ENCODE results near the gene RNASEH1.

The RNASEH1 gene

DNA sequence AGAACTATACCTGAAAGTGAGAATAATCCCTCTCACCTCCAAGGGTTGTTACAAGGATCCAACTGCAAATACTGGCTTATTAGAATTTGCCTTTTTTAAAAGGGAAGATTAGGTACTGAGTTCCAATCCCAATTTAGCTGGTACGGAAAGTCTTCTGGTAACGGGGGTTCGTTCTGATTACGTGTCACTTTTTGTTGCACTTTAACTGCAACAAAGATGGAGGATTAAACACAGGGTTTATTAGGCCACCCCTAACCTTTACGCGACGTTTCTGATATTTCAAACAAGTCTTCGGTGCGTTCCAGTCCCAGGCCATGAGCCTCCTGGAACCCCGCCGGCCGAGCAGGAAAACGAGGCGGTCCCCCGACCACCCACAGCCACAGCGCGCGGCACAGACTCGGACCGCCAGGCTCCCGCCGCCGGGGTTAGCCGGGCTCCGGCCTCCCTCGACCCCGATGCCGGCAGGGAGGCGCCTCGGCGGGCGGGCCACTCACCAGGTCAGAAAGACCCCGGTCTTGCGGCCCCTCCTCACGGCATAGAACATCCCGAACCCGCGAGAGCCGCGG lies 411 bp downstream of the RNASEH1 start:
- peaks cover 13 to 39% (median 22%) of the 10 kb centered on the region in 5 donors for H3K36me3 ChIP-seq (ENCODE audit: control insufficient read depth in 5 of 5, insufficient read depth in 5 of 5, low read length in 5 of 5)
- peak overlapping the region; percentile 77 to 91 (median 89) for H3K4me3 ChIP-seq (ENCODE audit: low read depth in 1 of 5, low read length in 5 of 5)
- H3K9ac ChIP-seq (ENCODE audit: low read length in 5 of 5), result peak overlapping the region; percentile 95 to 99 (median 98)
- H3K27ac ChIP-seq (ENCODE audit: low read depth, low read length), result peak overlapping the region; percentile 89
- H3K9me3 ChIP-seq (ENCODE audit: control insufficient read depth in 5 of 5, low read length in 5 of 5), result no peaks in the 10 kb centered on the region
- H3K27me3 ChIP-seq (ENCODE audit: control insufficient read depth in 5 of 5, insufficient read depth in 4 of 5, low read length in 5 of 5), result no peaks in the 10 kb centered on the region
- peaks cover 6 to 19% (median 17%) of the 10 kb centered on the region in 5 donors for H3K4me1 ChIP-seq (ENCODE audit: control insufficient read depth in 5 of 5, insufficient read depth in 5 of 5, low read length in 5 of 5)

DNA sequence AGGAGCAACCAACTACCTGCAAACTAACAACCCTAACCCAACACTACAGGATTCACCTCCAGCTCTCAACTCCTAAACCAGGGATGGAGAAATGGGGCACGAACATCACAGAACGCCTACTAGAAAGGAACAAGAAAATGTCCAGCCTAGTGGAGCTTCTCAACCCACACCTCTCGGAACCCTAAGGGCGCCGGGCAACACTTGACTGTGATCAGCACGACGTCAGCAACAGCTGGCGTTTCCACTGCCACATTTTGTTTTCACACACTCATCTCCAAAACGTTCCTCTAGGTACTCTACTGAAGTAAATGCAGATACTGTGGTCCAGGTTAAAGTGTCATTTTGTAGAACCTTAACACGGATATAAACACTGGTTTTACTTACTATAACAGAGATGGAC lies 4.2 kb downstream of the RNASEH1 start:
- Histone ChIP-seq H3K9ac (ENCODE audit: low read length in 5 of 5) (no peak overlapping the region), H3K27ac (ENCODE audit: low read depth, low read length) (no peak overlapping the region), H3K4me3 (ENCODE audit: low read depth in 1 of 5, low read length in 5 of 5) (no peak overlapping the region), H3K4me1 (ENCODE audit: control insufficient read depth in 5 of 5, insufficient read depth in 5 of 5, low read length in 5 of 5) (peaks cover 6 to 15% (median 14%) of the 10 kb centered on the region in 5 donors), H3K9me3 (ENCODE audit: control insufficient read depth in 5 of 5, low read length in 5 of 5) (no peaks in the 10 kb centered on the region), H3K36me3 (ENCODE audit: control insufficient read depth in 5 of 5, insufficient read depth in 5 of 5, low read length in 5 of 5) (peaks cover 26 to 74% (median 53%) of the 10 kb centered on the region in 5 donors), H3K27me3 (ENCODE audit: control insufficient read depth in 5 of 5, insufficient read depth in 4 of 5, low read length in 5 of 5) (no peaks in the 10 kb centered on the region)

DNA sequence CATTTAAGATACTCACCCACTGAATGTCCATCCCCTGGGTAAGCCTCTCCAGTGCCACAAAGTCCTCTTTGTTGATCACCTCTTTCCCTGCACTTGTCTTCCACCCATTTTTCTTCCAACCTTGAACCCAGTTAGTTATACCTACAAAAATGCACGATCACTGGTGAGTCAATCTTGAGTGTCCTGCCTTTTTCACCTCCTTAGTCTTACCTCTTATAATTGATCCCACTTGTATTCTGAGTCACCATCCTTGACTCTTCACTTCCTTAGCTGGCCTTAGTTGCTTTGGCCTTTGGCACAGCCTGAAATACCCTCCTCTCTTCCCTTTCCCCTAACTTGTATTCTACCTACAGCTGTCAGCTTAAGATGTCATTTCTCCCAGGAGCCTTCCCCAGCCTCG lies 10.2 kb downstream of the RNASEH1 start:
- no peaks in the 10 kb centered on the region for H3K9me3 ChIP-seq (ENCODE audit: control insufficient read depth in 5 of 5, low read length in 5 of 5)
- no peaks in the 10 kb centered on the region for H3K4me1 ChIP-seq (ENCODE audit: control insufficient read depth in 5 of 5, insufficient read depth in 5 of 5, low read length in 5 of 5)
- H3K27ac ChIP-seq (ENCODE audit: low read depth, low read length), result no peak overlapping the region
- H3K9ac ChIP-seq (ENCODE audit: low read length in 5 of 5), result no peak overlapping the region
- H3K36me3 ChIP-seq (ENCODE audit: control insufficient read depth in 5 of 5, insufficient read depth in 5 of 5, low read length in 5 of 5), result peaks cover 36 to 97% (median 82%) of the 10 kb centered on the region in 5 donors
- no peak overlapping the region for H3K4me3 ChIP-seq (ENCODE audit: low read depth in 1 of 5, low read length in 5 of 5)
- no peaks in the 10 kb centered on the region for H3K27me3 ChIP-seq (ENCODE audit: control insufficient read depth in 5 of 5, insufficient read depth in 4 of 5, low read length in 5 of 5)

DNA sequence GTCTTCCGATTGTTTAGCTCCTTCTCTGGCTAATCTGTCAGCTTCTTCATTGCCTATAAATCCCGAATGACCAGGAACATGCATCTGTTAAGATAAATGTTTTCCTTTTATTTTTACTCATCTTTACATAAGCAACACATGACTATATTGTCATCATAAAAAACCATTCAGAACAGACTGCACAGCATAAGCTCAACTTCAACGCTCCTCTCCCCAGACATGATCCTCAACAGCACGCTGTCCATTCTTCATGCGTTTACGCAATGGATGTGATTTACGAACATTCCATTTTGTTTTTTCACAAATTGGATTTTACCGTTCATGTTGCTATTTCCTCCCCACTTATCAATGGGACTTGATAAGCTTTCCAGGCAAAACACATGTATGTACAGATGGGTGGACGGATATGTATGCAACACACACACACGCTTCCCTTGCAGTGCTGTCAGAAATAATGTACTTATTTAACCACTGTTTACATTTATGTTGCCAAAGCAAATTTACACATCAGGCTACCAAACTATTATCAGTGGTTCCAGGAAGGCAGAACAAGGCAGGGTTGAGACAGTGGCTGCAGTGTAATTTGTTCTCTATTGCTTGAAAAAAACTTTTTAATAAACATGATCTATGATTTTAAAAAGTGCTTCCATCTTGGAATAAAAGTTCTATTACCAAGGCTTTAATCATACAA lies 12.2 kb downstream of the RNASEH1 start:
- Histone ChIP-seq H3K36me3 (ENCODE audit: control insufficient read depth in 5 of 5, insufficient read depth in 5 of 5, low read length in 5 of 5) (peaks cover 38 to 98% (median 86%) of the 10 kb centered on the region in 5 donors), H3K9me3 (ENCODE audit: control insufficient read depth in 5 of 5, low read length in 5 of 5) (no peaks in the 10 kb centered on the region)

DNA sequence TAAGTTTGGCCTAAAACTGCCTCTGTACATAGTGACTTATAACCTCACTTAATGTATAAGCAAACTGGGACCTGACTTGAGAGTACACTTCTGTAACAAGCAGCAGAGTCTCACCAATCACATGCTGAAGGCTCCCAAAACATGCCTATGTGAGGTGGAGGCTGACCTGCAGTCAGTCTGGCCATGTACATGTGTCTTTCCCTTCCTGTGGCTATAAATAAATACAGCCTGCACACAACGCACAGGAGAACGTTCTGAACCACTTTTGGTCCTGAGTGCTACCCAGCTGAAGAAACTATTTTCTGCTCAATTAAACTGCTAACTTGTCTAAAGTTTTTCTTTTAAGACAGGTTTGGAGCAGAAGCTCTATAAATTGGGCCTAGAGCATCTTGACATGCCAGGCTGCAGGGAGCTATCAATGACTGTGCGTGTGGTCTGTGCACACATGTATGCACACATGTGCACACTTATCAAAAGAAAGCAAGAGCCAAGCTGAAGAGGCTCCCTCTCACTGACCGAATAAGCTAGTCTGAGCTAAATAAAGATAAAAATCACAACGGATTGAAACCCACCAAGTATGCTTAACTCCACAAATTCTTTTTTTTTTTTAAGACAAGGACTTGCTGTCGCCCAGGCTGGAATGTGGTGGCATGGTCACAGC lies 15.0 kb downstream of the RNASEH1 start:
- Histone ChIP-seq H3K4me1 (ENCODE audit: control insufficient read depth in 5 of 5, insufficient read depth in 5 of 5, low read length in 5 of 5) (no peaks in the 10 kb centered on the region), H3K27me3 (ENCODE audit: control insufficient read depth in 5 of 5, insufficient read depth in 4 of 5, low read length in 5 of 5) (no peaks in the 10 kb centered on the region), H3K36me3 (ENCODE audit: control insufficient read depth in 5 of 5, insufficient read depth in 5 of 5, low read length in 5 of 5) (peaks cover 23 to 87% (median 74%) of the 10 kb centered on the region in 5 donors), H3K9ac (ENCODE audit: low read length in 5 of 5) (no peak overlapping the region), H3K27ac (ENCODE audit: low read depth, low read length) (no peak overlapping the region), H3K9me3 (ENCODE audit: control insufficient read depth in 5 of 5, low read length in 5 of 5) (no peaks in the 10 kb centered on the region), H3K4me3 (ENCODE audit: low read depth in 1 of 5, low read length in 5 of 5) (no peak overlapping the region)

More for the DNA sequence above, 12.2 kb downstream of the RNASEH1 start:
- Histone ChIP-seq H3K27ac (ENCODE audit: low read depth, low read length) (no peak overlapping the region), H3K4me3 (ENCODE audit: low read depth in 1 of 5, low read length in 5 of 5) (no peak overlapping the region), H3K27me3 (ENCODE audit: control insufficient read depth in 5 of 5, insufficient read depth in 4 of 5, low read length in 5 of 5) (no peaks in the 10 kb centered on the region), H3K9ac (ENCODE audit: low read length in 5 of 5) (no peak overlapping the region), H3K4me1 (ENCODE audit: control insufficient read depth in 5 of 5, insufficient read depth in 5 of 5, low read length in 5 of 5) (no peaks in the 10 kb centered on the region)

DNA sequence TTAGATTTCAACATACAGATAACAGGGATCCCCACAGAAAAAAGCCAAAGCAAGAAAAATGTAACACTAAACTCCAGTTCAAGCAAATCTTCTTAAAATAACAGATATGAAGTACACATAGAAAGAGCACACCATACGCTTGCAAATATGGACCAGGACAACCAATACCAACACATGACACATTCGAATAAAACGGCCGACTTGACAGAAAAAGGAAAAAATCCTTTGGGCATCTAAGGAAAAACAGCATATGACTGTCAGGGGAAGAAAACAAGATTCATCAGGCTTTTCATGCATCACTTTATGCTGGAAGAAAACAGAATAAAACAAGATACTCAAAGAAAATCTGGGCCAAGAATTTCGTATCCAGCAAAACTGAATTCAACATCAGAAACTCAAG lies 16.0 kb downstream of the RNASEH1 start:
- Histone ChIP-seq H3K4me3 (ENCODE audit: low read depth in 1 of 5, low read length in 5 of 5) (no peak overlapping the region), H3K36me3 (ENCODE audit: control insufficient read depth in 5 of 5, insufficient read depth in 5 of 5, low read length in 5 of 5) (peaks cover 19 to 76% (median 64%) of the 10 kb centered on the region in 5 donors), H3K4me1 (ENCODE audit: control insufficient read depth in 5 of 5, insufficient read depth in 5 of 5, low read length in 5 of 5) (peaks cover 0 to under 1% (median 0%) of the 10 kb centered on the region in 5 donors), H3K9ac (ENCODE audit: low read length in 5 of 5) (no peak overlapping the region), H3K27me3 (ENCODE audit: control insufficient read depth in 5 of 5, insufficient read depth in 4 of 5, low read length in 5 of 5) (no peaks in the 10 kb centered on the region), H3K9me3 (ENCODE audit: control insufficient read depth in 5 of 5, low read length in 5 of 5) (no peaks in the 10 kb centered on the region), H3K27ac (ENCODE audit: low read depth, low read length) (no peak overlapping the region)

DNA sequence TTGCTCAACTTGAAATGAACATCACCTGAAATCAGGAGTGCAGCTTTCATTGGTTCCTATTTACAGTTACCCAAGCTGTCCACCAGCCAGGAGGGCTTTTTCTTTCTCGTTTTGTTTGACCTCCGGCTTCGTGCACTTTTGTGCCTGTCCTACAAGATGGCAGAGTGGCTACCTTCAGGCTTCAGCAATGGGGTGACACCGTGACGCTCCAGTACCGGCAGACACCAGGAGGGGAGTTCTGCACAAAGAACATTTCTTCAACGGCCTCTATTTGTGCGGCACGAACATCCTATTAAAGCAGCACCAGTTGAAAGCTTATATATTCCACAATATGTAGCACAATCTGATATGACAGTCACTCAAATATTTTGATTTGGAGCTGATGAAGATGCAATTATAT lies 18.3 kb downstream of the RNASEH1 start:
- H3K27me3 ChIP-seq (ENCODE audit: control insufficient read depth in 5 of 5, insufficient read depth in 4 of 5, low read length in 5 of 5), result no peaks in the 10 kb centered on the region
- H3K9ac ChIP-seq (ENCODE audit: low read length in 5 of 5), result no peak overlapping the region
- H3K36me3 ChIP-seq (ENCODE audit: control insufficient read depth in 5 of 5, insufficient read depth in 5 of 5, low read length in 5 of 5), result peaks cover 9 to 54% (median 42%) of the 10 kb centered on the region in 5 donors
- H3K4me3 ChIP-seq (ENCODE audit: low read depth in 1 of 5, low read length in 5 of 5), result no peak overlapping the region
- no peak overlapping the region for H3K27ac ChIP-seq (ENCODE audit: low read depth, low read length)
- H3K9me3 ChIP-seq (ENCODE audit: control insufficient read depth in 5 of 5, low read length in 5 of 5), result no peaks in the 10 kb centered on the region
- H3K4me1 ChIP-seq (ENCODE audit: control insufficient read depth in 5 of 5, insufficient read depth in 5 of 5, low read length in 5 of 5), result peaks cover 0 to 18% (median 16%) of the 10 kb centered on the region in 5 donors

DNA sequence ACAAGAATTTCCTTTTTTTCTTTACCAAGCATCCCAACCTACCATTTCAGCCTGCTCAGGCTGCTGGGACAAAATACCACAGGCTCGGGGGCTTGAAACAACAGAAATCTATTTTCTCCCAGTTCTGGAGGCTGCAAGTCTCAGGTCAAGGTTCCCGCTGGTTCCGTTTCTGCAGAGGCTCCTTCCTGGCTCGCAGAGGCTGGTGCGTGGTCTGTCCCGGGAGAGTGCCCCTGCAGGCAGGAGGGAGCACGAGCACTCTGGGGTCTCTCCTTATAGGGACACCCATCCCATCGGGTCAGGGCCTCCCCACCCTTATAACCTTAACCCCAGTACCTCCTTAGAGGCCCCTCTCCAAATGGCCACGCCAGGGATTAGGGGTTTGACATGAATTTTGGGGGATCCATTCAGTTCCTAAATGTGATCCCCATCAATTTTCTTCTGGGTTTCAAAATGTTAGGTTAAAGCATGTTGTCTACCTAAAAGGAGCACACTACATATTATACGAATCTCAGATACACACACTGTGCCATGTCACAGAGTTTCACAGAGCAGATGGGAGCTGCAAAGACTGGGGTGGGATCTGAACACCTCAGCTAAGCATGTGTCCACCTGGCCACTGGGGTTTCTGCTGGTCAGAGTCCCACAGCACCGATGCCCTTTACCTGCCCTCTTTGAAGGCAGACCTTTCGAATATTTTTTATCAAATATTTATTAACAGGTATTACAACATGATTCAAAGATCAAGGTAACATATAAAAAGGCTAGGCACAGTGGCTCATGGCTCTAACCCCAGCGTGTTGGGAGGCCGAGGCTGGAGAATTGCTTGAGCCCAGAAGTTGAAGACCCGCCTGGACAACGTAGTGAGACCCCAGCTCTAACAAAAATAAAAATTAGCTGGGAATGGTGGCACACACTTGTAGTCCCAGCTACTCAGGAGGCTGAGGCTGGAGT lies 21.2 kb downstream of the RNASEH1 start:
- Histone ChIP-seq H3K9ac (ENCODE audit: low read length in 5 of 5) (peak overlapping the region; percentile 66 to 84 (median 78)), H3K36me3 (ENCODE audit: control insufficient read depth in 5 of 5, insufficient read depth in 5 of 5, low read length in 5 of 5) (peaks cover 4 to 39% (median 24%) of the 10 kb centered on the region in 5 donors), H3K27ac (ENCODE audit: low read depth, low read length) (peak overlapping the region; percentile 92), H3K27me3 (ENCODE audit: control insufficient read depth in 5 of 5, insufficient read depth in 4 of 5, low read length in 5 of 5) (no peaks in the 10 kb centered on the region), H3K9me3 (ENCODE audit: control insufficient read depth in 5 of 5, low read length in 5 of 5) (no peaks in the 10 kb centered on the region), H3K4me3 (ENCODE audit: low read depth in 1 of 5, low read length in 5 of 5) (peak overlapping the region; percentile 47 to 74 (median 63)), H3K4me1 (ENCODE audit: control insufficient read depth in 5 of 5, insufficient read depth in 5 of 5, low read length in 5 of 5) (peaks cover 0 to 18% (median 16%) of the 10 kb centered on the region in 5 donors)

DNA sequence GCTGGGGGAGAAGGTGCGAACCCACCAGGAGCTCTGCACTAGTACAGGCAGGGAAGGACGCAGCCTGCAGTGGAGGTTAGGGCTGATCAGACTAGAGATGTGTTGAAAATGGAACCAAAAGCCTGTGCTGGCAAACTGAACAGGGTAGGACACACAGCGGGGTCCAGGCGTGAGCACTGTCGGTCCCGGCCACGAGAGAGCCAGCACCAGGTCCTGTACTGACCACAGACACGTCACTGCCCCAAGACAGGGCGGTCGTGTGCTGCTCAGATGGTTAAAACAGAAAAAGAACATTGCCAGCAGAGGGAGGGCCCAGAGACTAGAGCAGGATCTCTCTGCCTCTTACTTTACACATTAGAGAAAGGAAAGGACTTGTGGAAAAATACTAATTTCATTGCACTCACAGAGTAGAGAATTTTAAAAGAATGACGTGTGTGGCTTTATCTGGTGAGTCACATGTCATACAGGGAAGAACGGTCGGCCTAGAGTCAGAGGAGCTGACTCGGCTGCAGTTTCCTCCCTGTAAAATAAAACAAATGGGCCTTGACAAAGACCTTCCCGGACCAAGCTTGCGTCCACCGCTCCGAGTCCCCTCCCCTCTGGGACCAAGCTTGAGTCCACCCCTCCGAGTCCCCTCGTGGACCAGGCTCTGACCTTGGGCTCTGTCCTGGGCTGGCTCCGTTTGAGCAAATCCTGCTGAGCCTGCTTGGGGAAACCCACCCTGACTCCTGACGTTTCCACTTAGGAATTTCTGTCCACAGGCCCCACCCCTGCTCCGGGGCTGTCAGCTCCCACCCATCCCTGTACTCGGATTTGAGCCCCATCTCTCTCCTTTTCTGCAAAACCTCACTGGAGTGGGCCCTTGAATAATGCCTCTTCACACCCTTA lies 22.1 kb downstream of the RNASEH1 start:
- H3K27me3 ChIP-seq (ENCODE audit: control insufficient read depth in 5 of 5, insufficient read depth in 4 of 5, low read length in 5 of 5), result no peaks in the 10 kb centered on the region
- peak overlapping the region; percentile 92 for H3K27ac ChIP-seq (ENCODE audit: low read depth, low read length)
- H3K36me3 ChIP-seq (ENCODE audit: control insufficient read depth in 5 of 5, insufficient read depth in 5 of 5, low read length in 5 of 5), result peaks cover 0 to 32% (median 18%) of the 10 kb centered on the region in 5 donors
- H3K4me1 ChIP-seq (ENCODE audit: control insufficient read depth in 5 of 5, insufficient read depth in 5 of 5, low read length in 5 of 5), result peaks cover 0 to 18% (median 16%) of the 10 kb centered on the region in 5 donors
- H3K9me3 ChIP-seq (ENCODE audit: control insufficient read depth in 5 of 5, low read length in 5 of 5), result no peaks in the 10 kb centered on the region
- H3K9ac ChIP-seq (ENCODE audit: low read length in 5 of 5), result peak overlapping the region; percentile 66 to 84 (median 78)
- peak overlapping the region; percentile 47 to 74 (median 63) for H3K4me3 ChIP-seq (ENCODE audit: low read depth in 1 of 5, low read length in 5 of 5)

All from subcutaneous abdominal adipose tissue (tissue), 5 donors.